Spinal cord (tissue), 10 donors: ENCODE measurements around the gene YTHDF2. TPM values are rescaled to one million over a fixed set of nuclear protein-coding genes. Genes with fewer than 3 reads are reported as not detected.
A peak's percentile ranks its signal among the peaks of the same experiment; 100 is the strongest.
"Not testable (repeated sequence)": the region's sequence is repeated elsewhere in the genome, so short reads cannot be mapped to it uniquely, and the experiment has no call there.

Experiments used
- DNase-seq, 6 donors: peaks; one replicate each; pipeline versions ENCODE4 v3.0.0 to v3.0.0-alpha.2; 2013 to 2015; ENCODE audit warnings: low spot score in 6 of 6, low read depth in 4 of 6
- H3K27ac ChIP-seq: one replicate; pipeline ENCODE4 v1.5.1; 2013; ENCODE audit warnings: low read depth, low read length, control low read depth
- H3K27me3 ChIP-seq: one replicate; pipeline ENCODE4 v1.6.1; 2013; ENCODE audit warnings: low read length; ENCODE audit not compliant: control insufficient read depth, insufficient read depth
- H3K36me3 ChIP-seq: one replicate; pipeline ENCODE4 v1.6.1; 2013; ENCODE audit warnings: low read length; ENCODE audit not compliant: control insufficient read depth, insufficient read depth
- H3K4me1 ChIP-seq: one replicate; pipeline ENCODE4 v1.6.1; 2013; ENCODE audit warnings: low read length; ENCODE audit not compliant: control insufficient read depth, insufficient read depth
- H3K4me3 ChIP-seq: one replicate; pipeline ENCODE4 v1.5.1; 2013; ENCODE audit warnings: low read depth, low read length, control low read depth
- H3K9me3 ChIP-seq: one replicate; pipeline ENCODE4 v1.6.1; 2013; ENCODE audit warnings: low read length; ENCODE audit not compliant: control insufficient read depth, insufficient read depth
- WGBS: methylation state at CpG from one replicate; pipeline ENCODE4 v1.1.5; 2013; ENCODE audit warnings: missing lambda C conversion rate; ENCODE audit not compliant: insufficient coverage; 5-methylcytosine and 5-hydroxymethylcytosine counted together
- polyA plus RNA-seq, 2 donors: library from polyadenylated mRNA; unstranded; fragments of 120-200 nt; gene quantifications; one replicate each; pipeline ENCODE4 v1.2.1, GENCODE V29; 2013; ENCODE audit not compliant: insufficient read length in 2 of 2
- total RNA-seq, 2 donors: library from RNA; depleted of rRNA in 1 of 2; stranded (reverse); fragments of 120-200 nt in 1 of 2; fragments of >200 nt in 1 of 2; gene quantifications; one replicate each; pipeline versions ENCODE4 v1.2.3 to v1.2.4, GENCODE V29; 2013 to 2014
- donor health status: healthy.

Gene YTHDF2
- total and polyA plus RNA-seq, 4 donors: 46.9 to 66.5 (median 52.4) TPM

DNA sequence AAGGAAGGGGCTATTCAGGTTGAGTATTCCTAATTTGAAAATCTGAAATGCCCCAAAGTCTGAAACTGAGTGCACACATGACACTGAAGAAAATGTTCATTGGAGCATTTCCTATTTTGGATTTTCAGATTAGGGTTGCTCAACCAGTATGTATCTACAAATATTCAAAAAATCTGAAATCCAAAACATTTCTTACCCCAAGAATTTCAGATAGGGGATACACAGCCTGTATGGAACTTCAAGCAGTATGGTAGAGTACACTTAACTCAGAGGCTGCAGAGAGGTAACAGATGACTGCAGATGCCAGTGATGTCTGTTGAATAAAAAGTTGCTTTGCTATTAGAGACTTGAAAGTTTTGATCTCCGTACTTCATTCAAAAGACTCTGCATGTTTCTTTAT lies 19.0 kb downstream of the YTHDF2 start:
- H3K4me3 ChIP-seq: no peak overlapping the region
- H3K9me3 ChIP-seq: no peaks in the 10 kb centered on the region
- WGBS: no CpG with 5 or more reads among the region's 1 CpG

DNA sequence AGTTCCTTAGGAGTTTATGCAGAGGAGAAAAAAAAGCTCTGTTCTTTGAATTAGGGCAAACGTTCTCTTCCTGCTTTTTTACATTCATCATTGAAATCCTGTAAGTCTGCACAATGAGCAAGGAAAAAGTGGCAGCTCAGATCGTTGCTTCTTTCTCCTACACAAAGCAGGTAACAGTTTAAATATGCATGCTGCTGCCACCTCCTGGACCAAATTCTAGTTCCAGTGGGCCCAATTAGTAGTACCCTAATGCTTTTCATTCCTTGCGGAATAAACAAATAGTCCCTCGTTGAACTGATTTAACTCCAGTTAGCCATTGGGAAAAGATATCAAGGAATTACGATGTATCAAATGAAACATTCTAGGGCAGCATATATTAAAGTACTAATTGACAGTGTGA lies 20.1 kb downstream of the YTHDF2 start:
- Histone ChIP-seq H3K27ac (no peak overlapping the region), H3K4me3 (no peak overlapping the region), H3K4me1 (peaks cover 6% of the 10 kb centered on the region), H3K36me3 (peaks cover 12% of the 10 kb centered on the region), H3K27me3 (no peaks in the 10 kb centered on the region), H3K9me3 (no peaks in the 10 kb centered on the region)
- DNase-seq: peak in 2 of 6 donors; percentile 42 to 63
- 8% methylated on average over 1 of the region's 5 CpGs for WGBS

More for the DNA sequence above, 19.0 kb downstream of the YTHDF2 start:
- H3K4me1 ChIP-seq: peaks cover 6% of the 10 kb centered on the region
- H3K36me3 ChIP-seq: peaks cover 12% of the 10 kb centered on the region
- DNase-seq: no peak
- no peak overlapping the region for H3K27ac ChIP-seq
- no peaks in the 10 kb centered on the region for H3K27me3 ChIP-seq

DNA sequence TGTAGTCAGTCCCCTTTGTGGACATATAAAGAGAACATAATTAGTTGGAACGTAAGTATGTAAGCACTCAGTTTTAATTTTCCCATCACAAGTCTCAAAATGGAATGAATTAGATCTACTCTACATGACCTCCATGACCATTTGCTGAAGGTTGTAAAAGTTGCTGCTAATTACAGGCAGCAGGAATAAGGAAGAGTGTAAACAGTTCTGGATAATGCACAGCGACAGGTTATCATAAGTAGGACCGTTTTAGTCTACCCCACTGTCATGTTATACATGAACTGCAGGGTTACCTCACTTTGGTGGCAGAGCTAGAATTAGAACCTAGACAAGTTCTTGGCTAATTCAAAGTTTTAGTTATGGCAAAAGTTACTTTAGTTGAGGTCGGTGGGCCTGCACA lies 21.7 kb downstream of the YTHDF2 start:
- peaks cover 6% of the 10 kb centered on the region for H3K4me1 ChIP-seq
- no peaks in the 10 kb centered on the region for H3K27me3 ChIP-seq
- peaks cover 9% of the 10 kb centered on the region for H3K36me3 ChIP-seq
- no peaks in the 10 kb centered on the region for H3K9me3 ChIP-seq
- DNase-seq: no peak
- WGBS: 80% methylated on average over 1 of the region's 4 CpGs
- H3K4me3 ChIP-seq: no peak overlapping the region
- H3K27ac ChIP-seq: no peak overlapping the region

- Histone ChIP-seq H3K27ac (no peak overlapping the region), H3K27me3 (no peaks in the 10 kb centered on the region), H3K4me3 (no peak overlapping the region), H3K4me1 (peaks cover 6% of the 10 kb centered on the region), H3K36me3 (peaks cover 3% of the 10 kb centered on the region), H3K9me3 (no peaks in the 10 kb centered on the region)
- no CpG with 5 or more reads among the region's 3 CpGs for WGBS
- no peak for DNase-seq
These were observed 22.5 kb downstream of the YTHDF2 start for GRCh38 chr1:28759257-28759656.

DNA sequence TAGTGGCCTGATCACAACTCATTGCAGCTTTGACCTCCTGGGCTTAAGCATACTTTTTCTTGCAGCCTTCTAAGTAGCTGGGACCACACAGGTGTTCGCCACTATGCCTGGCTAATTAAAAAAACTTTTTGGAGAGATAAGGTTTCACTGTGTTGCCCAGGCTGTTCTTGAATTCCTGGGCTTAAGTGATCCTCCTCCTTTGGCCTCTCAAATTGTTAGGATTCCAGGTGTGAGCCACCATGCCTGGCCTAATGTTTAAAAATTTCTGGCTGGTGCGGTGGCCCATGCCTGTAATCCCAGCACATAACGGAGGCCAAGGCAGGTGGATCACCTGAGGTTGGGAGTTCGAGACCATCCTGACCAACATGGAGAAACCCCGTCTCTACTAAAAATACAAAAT lies 24.4 kb downstream of the YTHDF2 start:
- Histone ChIP-seq H3K9me3 (no peaks in the 10 kb centered on the region), H3K4me1 (no peaks in the 10 kb centered on the region), H3K27ac (no peak overlapping the region), H3K27me3 (no peaks in the 10 kb centered on the region), H3K4me3 (no peak overlapping the region), H3K36me3 (peaks cover 5% of the 10 kb centered on the region)
- 100% methylated on average over 1 of the region's 5 CpGs for WGBS
- no peak for DNase-seq

DNA sequence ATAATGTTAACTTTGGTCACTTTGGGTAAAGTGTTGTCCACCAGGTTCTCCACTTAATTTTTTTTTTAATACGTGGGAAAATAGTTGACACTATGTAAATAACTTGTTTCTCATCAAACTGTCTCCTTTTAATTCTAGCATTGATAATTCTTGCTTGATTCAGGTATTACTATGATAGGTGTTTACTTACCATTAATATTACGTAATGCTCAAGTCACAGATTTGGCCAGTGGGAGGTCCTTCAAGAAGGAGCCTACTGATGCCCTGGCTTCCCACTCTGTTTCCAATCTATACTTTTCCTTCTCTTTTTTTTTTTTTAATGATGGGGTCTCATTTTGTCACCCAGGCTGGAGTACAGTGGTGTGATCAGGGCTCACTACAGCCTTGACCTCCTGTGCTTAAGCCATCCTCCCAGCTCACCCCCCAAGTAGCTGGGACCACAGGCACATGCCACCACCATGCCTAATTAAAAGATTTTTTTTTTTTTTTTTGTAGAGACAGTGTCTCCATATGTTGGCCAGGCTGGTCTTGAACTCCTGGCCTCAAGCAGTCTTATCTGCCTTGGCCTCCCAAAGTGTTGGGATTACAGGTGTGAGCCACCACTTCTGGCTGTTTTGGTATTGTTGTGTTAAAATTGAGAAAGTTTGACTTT lies 29.9 kb downstream of the YTHDF2 start:
- no peak overlapping the region for H3K27ac ChIP-seq
- H3K9me3 ChIP-seq: no peaks in the 10 kb centered on the region
- no peak overlapping the region for H3K4me3 ChIP-seq
- no peaks in the 10 kb centered on the region for H3K4me1 ChIP-seq
- no peak for DNase-seq
- no peaks in the 10 kb centered on the region for H3K27me3 ChIP-seq
- no CpG with 5 or more reads among the region's 2 CpGs for whole genome bisulfite sequencing
- H3K36me3 ChIP-seq: peaks cover 13% of the 10 kb centered on the region

DNA sequence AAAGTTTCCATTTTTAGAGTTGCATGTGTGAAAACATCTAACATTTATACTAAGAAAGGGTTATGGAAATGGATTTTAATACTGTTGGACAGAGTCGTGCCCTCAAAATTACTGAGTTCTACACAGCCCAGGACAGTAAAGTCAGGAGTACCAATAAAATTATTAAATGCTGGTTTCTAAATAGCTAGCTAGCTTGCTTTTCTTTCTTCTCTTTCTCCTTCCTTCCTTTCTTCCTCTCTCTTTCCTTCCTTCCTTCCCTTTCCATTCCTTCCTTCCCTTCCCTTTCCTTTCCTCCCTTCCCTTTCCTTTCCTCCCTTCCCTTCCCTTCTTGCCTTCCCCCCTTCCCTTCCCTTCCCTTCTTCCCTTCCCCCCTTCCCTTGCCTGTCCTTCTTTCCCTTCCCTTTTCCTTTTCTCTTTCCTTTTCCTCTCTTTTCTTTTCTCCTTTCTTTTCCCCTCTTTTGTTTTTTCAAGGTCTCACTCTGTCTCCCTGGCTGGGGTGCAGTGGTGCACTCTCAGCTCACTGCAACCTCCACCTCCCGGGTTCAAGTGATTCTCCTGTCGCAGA lies 33.9 kb downstream of the YTHDF2 start:
- H3K27ac ChIP-seq: no peak overlapping the region
- WGBS: no CpG with 5 or more reads among the region's 3 CpGs
- peaks cover 17% of the 10 kb centered on the region for H3K36me3 ChIP-seq
- DNase-seq: no peak
- peaks cover 7% of the 10 kb centered on the region for H3K4me1 ChIP-seq
- no peaks in the 10 kb centered on the region for H3K9me3 ChIP-seq
- H3K27me3 ChIP-seq: no peaks in the 10 kb centered on the region
- no peak overlapping the region for H3K4me3 ChIP-seq

GRCh38 chr1:28771921-28772320 lies 35.2 kb downstream of the YTHDF2 start:
- not testable (repeated sequence) for H3K4me3 ChIP-seq, H3K4me1 ChIP-seq, H3K27me3 ChIP-seq, DNase-seq, H3K9me3 ChIP-seq, H3K27ac ChIP-seq
- H3K36me3 ChIP-seq: peaks cover 17% of the 10 kb centered on the region
- 99% methylated on average over 5 of the region's 10 CpGs for WGBS

DNA sequence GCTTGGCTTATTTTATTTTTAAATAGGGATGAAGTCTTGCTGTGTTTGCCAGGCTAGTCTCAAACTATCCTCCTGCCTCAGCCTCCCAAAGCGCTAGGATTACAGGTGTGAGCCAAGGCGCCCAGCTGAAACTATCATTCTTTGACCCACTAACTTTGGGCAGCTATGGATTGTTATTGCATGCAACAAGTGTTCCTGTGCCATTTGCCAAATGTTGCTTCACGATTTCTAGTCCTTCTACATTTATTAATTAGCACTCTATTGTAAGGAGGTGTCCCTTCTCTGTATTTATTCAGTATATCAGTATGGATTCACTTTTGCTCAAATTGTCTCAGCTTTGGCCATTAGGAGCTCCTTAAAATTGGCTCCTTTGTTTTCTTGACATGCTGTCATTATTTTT lies 36.4 kb downstream of the YTHDF2 start:
- Histone ChIP-seq H3K9me3 (no peaks in the 10 kb centered on the region), H3K27ac (no peak overlapping the region), H3K36me3 (peaks cover 14% of the 10 kb centered on the region), H3K4me1 (peaks cover 7% of the 10 kb centered on the region), H3K4me3 (no peak overlapping the region), H3K27me3 (no peaks in the 10 kb centered on the region)
- no peak for DNase-seq
- no CpG with 5 or more reads among the region's 3 CpGs for WGBS
